Prostate gland (tissue), 2 donors: ENCODE results near the gene APPBP2.

Experiments used
- CTCF ChIP-seq, 4 experiments: fragments of 200-600 bp in 2 of 4; fragments of 450-650 bp in 2 of 4; sonication (generic) in 2 of 4; IDR thresholded peaks; 1 replicate in 3 of 4; 2 replicates in 1 of 4; pipeline ENCODE4 v1.5.1; 2016 to 2019; ENCODE audit warnings: antibody characterized with exemption in 4 of 4, mild to moderate bottlenecking in 2 of 4, moderate library complexity in 2 of 4
- POLR2A ChIP-seq: fragments of 450-650 bp; IDR thresholded peaks from one replicate; pipeline ENCODE4 v1.6.1; 2016; ENCODE audit warnings: antibody characterized with exemption, mild to moderate bottlenecking

GRCh38 chr17:60573236-60574051, 47.4 kb upstream of the APPBP2 start:
- no peak for TF ChIP-seq CTCF (IDR thresholded peaks at IDR 0.05)
- no peak for TF ChIP-seq POLR2A
